Panc1 (cell line): Measurements from ENCODE around the gene CYP26B1. TPM values are rescaled to one million over a fixed set of nuclear protein-coding genes. Genes with fewer than 3 reads are reported as not detected.

Experiments used
- ATAC-seq: fragments of 200-7000 bp; cut with Tn5 transposase; 2 replicates; pipeline ENCODE4 v1.9.1; 2020; ENCODE audit warnings: mild to moderate bottlenecking, moderate library complexity
- BruUV-seq: library from RNA; stranded (reverse); fragments of 400-500 nt; replicated peaks from 2 replicates; lab custom pipeline; 2021; lab: Mats Ljungman, UMichigan
- CTCF ChIA-PET: fragments of 300-600 bp; sonication (Branson Sonifier 250); formaldehyde crosslinking; loops from one replicate; lab custom pipeline; 2022; ENCODE audit warnings: antibody characterized with exemption; lab: Charles Lee
- POLR2A ChIA-PET: fragments of 300-600 bp; sonication (Branson Sonifier 250); formaldehyde crosslinking; loops from one replicate; lab custom pipeline; 2022; ENCODE audit warnings: antibody characterized with exemption; lab: Charles Lee
- DNase-seq: peaks from one replicate; pipeline ENCODE4 v3.0.0-alpha.2; 2010; ENCODE audit warnings: low read depth, low spot score
- H3K27ac ChIP-seq: 2 replicates; pipeline ENCODE4 v1.5.1; 2011; ENCODE audit warnings: mild to moderate bottlenecking, low read length, inconsistent platforms
- H3K27me3 ChIP-seq: fragments of 200-500 bp; sonication (Bioruptor generic); 2 replicates; pipeline ENCODE4 v1.6.0; 2014; ENCODE audit warnings: low read length, inconsistent platforms; ENCODE audit not compliant: control insufficient read depth, insufficient read depth
- H3K36me3 ChIP-seq: fragments of 200-500 bp; sonication (Bioruptor generic); 2 replicates; pipeline ENCODE4 v1.5.1; 2014; ENCODE audit warnings: inconsistent platforms, mild to moderate bottlenecking, low read length, moderate library complexity; ENCODE audit not compliant: control insufficient read depth, insufficient read depth
- H3K4me1 ChIP-seq: 2 replicates; pipeline ENCODE4 v1.5.1; 2011; ENCODE audit warnings: inconsistent platforms, mild to moderate bottlenecking, low read length, moderate library complexity; ENCODE audit not compliant: control insufficient read depth, insufficient read depth
- H3K4me3 ChIP-seq, 2 experiments: 2 replicates each; pipeline ENCODE4 v1.5.1; 2011 to 2012; ENCODE audit warnings: low read depth in 2 of 2, low read length in 2 of 2, mild to moderate bottlenecking in 2 of 2, inconsistent platforms in 1 of 2, moderate library complexity in 1 of 2
- H3K9me3 ChIP-seq: fragments of 200-500 bp; sonication (Bioruptor generic); 2 replicates; pipeline ENCODE4 v1.5.1; 2014; ENCODE audit warnings: low read depth, mild to moderate bottlenecking, inconsistent platforms, low read length, moderate library complexity; ENCODE audit not compliant: control insufficient read depth, insufficient read depth
- CTCF ChIP-seq: fragments of 450-650 bp; IDR thresholded peaks from 2 replicates; pipeline ENCODE4 v1.5.1; 2017; ENCODE audit warnings: mild to moderate bottlenecking
- POLR2AphosphoS5 ChIP-seq: IDR thresholded peaks from 2 replicates; pipeline ENCODE4 v1.6.1; 2012; ENCODE audit warnings: mild to moderate bottlenecking, low read depth, low read length, moderate library complexity
- REST ChIP-seq, 2 experiments: IDR thresholded peaks; 2 replicates each; pipeline ENCODE4 v1.6.1; 2011 to 2012; ENCODE audit warnings: low read depth in 2 of 2, control low read depth in 1 of 2, low read length in 1 of 2, mild to moderate bottlenecking in 1 of 2, moderate library complexity in 1 of 2; ENCODE audit not compliant: insufficient read depth in 1 of 2
- SIN3A ChIP-seq: IDR thresholded peaks from 2 replicates; pipeline ENCODE4 v1.6.1; 2012; ENCODE audit warnings: low read depth, mild to moderate bottlenecking, low read length, moderate library complexity, borderline replicate concordance; ENCODE audit not compliant: insufficient read depth
- TCF7L2 ChIP-seq: IDR thresholded peaks from 2 replicates; pipeline ENCODE4 v1.6.1; 2011; ENCODE audit warnings: mild to moderate bottlenecking, low read depth, low read length, inconsistent platforms
- in situ Hi-C: cut with HindIII; loops from 2 replicates; pipeline ENCODE4 v1.10.0; 2016; ENCODE audit warnings: low sequenced_read_pairs, low pct_unique_long_range_greater_than_20kb
- intact Hi-C: fragments of 100-400 bp; cut with micrococcal nuclease; formaldehyde crosslinking; loops from one replicate; pipeline ENCODE4 v1.10.0; 2022; ENCODE audit not compliant: unreplicated experiment
- total RNA-seq: library from RNA; stranded (reverse); gene quantifications from one replicate; pipeline ENCODE4 v1.2.1, GENCODE V29; 2021; ENCODE audit not compliant: unreplicated experiment

Gene CYP26B1
- total RNA-seq, 1 experiment from 2014 or later, result 12.3 TPM

GRCh38 chr2:72111061-72111460 lies 36.6 kb downstream of the CYP26B1 start:
- peaks cover 15% of the 10 kb centered on the region for H3K4me1 ChIP-seq
- ChIA-PET POLR2A (no interaction called here), CTCF (no interaction called here)
- no peak overlapping the region for H3K4me3 ChIP-seq
- H3K36me3 ChIP-seq, result no peaks in the 10 kb centered on the region
- no peak for ATAC-seq
- no TSS peak for BruUV-seq
- DNase-seq, result no peak
- TF ChIP-seq SIN3A (no peak), CTCF (no peak), TCF7L2 (no peak), POLR2AphosphoS5 (no peak), REST (IDR thresholded peaks at IDR 0.05; ENCODE audit: insufficient read depth in 1 of 2, low read depth in 2 of 2, low read length in 1 of 2) (no peak)
- in situ Hi-C loops, result no loop called here
- no peaks in the 10 kb centered on the region for H3K9me3 ChIP-seq
- peaks cover 6% of the 10 kb centered on the region; the same call in 1 of the 2 replicates for H3K27me3 ChIP-seq
- H3K27ac ChIP-seq, result no peak overlapping the region
- intact Hi-C loops, result no loop called here

- Histone ChIP-seq H3K4me1 (peaks cover 3% of the 10 kb centered on the region; the same call in 1 of the 2 replicates), H3K27ac (no peak overlapping the region), H3K4me3 (no peak overlapping the region), H3K9me3 (no peaks in the 10 kb centered on the region), H3K36me3 (no peaks in the 10 kb centered on the region), H3K27me3 (peaks cover 6% of the 10 kb centered on the region; the same call in 1 of the 2 replicates)
- DNase-seq (no peak), ATAC-seq (no peak)
- no TSS peak for BruUV-seq
- in situ Hi-C loops, result no loop called here
- ChIA-PET POLR2A (interaction anchor here (0.5 kb wide), 1 partner anchor 62 kb away, joined by 10 read pairs; no protein-coding TSS in a partner anchor), CTCF (no interaction called here)
- intact Hi-C loops, result no loop called here
- TF ChIP-seq TCF7L2, result no peak
- no peak for TF ChIP-seq CTCF
- no peak for TF ChIP-seq REST (IDR thresholded peaks at IDR 0.05; ENCODE audit: insufficient read depth in 1 of 2, low read depth in 2 of 2, low read length in 1 of 2)
- no peak for TF ChIP-seq SIN3A
- no peak for TF ChIP-seq POLR2AphosphoS5
Observed at GRCh38 chr2:72109904-72110303, 37.8 kb downstream of the CYP26B1 start.
